ENCODE results near the gene FGF3.

FGF3 gene

GRCh38 chr11:69818603-69819441, at the start of gene FGF3:
FGF3 (minus strand) TSS chr11:69819416; CDS start chr11:69818933, 483 bp downstream.
- Histone ChIP-seq H3K9ac (ENCODE audit: low read length) (no peak within 1 kb of the TSS), H3K4me3 (ENCODE audit: low read length) (no peak within 1 kb of the TSS), H3K36me3 (ENCODE audit: control insufficient read depth, insufficient read depth, low read length, severe bottlenecking) (no peaks in the 10 kb centered on the region), H3K4me1 (ENCODE audit: control insufficient read depth, insufficient read depth, low read length) (no peaks in the 10 kb centered on the region), H3K27me3 (replicated peaks; ENCODE audit: control insufficient read depth, insufficient read depth, low read length) (peaks cover 63% of the 10 kb centered on the region), H3K9me3 (ENCODE audit: control insufficient read depth, low read length) (no peaks in the 10 kb centered on the region)
- DNase-seq (ENCODE audit: low read depth) = no peak

GRCh38 chr11:69868871-69869270, 49.7 kb upstream of the FGF3 start:
- H3K27me3 ChIP-seq (replicated peaks; ENCODE audit: control insufficient read depth, insufficient read depth, low read length) = peaks cover 40% of the 10 kb centered on the region
- no peak for DNase-seq (ENCODE audit: low read depth)
- no peaks in the 10 kb centered on the region for H3K9me3 ChIP-seq (ENCODE audit: control insufficient read depth, low read length)

DNA sequence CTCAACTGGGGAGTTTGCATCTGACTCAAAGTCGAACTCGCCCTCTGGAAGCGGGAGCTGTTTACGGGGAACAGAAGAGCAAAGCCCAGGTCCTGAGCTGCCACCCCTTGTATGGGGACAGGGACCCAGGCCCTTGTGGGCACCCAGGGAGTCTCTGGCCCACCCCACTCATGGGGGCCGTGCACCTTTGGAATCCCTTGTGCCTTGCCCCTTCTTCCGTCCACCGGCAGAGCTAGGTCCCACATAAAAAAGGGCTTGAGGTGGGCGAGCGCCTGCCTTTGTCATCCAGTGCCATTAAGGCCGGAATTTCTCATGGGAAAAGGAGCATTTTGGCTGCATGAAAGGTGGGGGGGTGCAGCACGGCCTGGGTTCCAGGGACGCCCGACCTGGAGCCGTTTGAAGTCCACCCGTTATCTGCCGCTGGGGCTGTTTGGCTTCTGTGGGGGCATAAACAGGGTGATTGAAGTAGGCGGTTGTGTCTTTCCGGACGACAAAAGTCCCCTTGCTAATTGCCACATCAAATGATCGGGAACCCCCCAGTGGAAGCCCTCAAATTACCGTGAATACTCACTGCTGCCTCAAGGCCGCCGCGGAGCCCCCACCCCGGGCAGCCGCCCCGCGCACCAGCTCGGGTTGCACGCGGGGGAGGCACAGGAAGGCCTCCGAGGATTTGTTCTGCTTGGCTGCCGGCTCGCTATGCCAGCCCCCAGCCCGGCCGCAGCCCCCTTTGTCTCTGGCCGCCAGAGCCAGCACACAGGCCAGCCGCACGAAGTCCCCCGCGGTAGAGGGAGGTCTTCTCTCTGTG, 49.0 kb upstream of the FGF3 start:
- H3K36me3 ChIP-seq (ENCODE audit: control insufficient read depth, insufficient read depth, low read length, severe bottlenecking) = no peaks in the 10 kb centered on the region
- H3K9me3 ChIP-seq (ENCODE audit: control insufficient read depth, low read length) = no peaks in the 10 kb centered on the region
- no peak overlapping the region for H3K9ac ChIP-seq (ENCODE audit: low read length)
- H3K4me1 ChIP-seq (ENCODE audit: control insufficient read depth, insufficient read depth, low read length) = no peaks in the 10 kb centered on the region
- H3K4me3 ChIP-seq (ENCODE audit: low read length) = no peak overlapping the region
- DNase-seq (ENCODE audit: low read depth) = no peak
- H3K27me3 ChIP-seq (replicated peaks; ENCODE audit: control insufficient read depth, insufficient read depth, low read length) = peaks cover 36% of the 10 kb centered on the region

More at GRCh38 chr11:69868871-69869270, 49.7 kb upstream of the FGF3 start:
- Histone ChIP-seq H3K4me3 (ENCODE audit: low read length) (no peak overlapping the region), H3K9ac (ENCODE audit: low read length) (no peak overlapping the region), H3K36me3 (ENCODE audit: control insufficient read depth, insufficient read depth, low read length, severe bottlenecking) (no peaks in the 10 kb centered on the region), H3K4me1 (ENCODE audit: control insufficient read depth, insufficient read depth, low read length) (no peaks in the 10 kb centered on the region)

DNA sequence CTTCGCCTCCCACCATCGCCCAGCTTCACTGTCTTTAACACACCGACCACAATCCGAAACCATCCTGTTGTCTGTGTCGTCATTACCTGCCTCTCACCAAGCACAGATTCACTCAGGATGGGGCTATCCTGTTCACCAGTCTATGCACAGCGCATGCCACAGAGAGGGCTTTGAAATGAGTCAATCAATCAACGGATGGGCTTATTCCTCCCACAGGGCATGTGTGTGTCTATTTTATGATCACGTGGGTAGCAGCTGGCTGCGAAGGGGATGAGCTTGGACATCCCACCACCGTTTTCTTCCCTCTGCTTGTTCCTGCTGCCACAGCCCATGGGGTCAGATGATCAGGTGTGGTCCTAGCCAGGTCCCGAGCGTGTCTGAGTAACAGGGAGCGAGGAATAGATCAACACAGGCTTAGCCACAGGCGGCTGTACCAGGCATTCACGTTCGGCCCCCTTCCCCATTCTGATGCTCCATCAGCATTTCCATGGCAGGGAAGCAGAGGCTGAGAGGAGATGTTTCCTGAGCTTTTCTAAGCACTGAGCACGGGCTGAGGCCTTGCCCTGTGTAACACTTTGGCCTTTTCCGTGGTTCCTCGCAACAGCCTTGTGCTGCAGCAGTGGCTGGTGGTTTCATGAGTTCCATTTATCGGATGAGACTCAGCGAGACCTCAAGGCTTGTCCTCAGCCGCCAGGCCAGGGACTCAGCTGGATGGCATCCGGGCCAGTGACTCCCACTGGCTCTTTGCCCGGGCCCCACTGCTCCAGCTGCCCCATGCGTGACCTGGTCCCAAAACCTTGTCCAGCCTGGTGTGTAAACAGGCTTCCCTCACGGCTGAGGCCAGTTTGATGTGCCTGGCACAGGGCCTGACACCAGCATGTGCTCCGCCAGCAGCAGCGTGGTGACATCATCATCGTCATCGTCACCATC, 48.1 kb upstream of the FGF3 start:
- Histone ChIP-seq H3K4me1 (ENCODE audit: control insufficient read depth, insufficient read depth, low read length) (no peaks in the 10 kb centered on the region), H3K27me3 (replicated peaks; ENCODE audit: control insufficient read depth, insufficient read depth, low read length) (peaks cover 36% of the 10 kb centered on the region), H3K9ac (ENCODE audit: low read length) (no peak overlapping the region), H3K36me3 (ENCODE audit: control insufficient read depth, insufficient read depth, low read length, severe bottlenecking) (no peaks in the 10 kb centered on the region), H3K9me3 (ENCODE audit: control insufficient read depth, low read length) (no peaks in the 10 kb centered on the region), H3K4me3 (ENCODE audit: low read length) (no peak overlapping the region)
- DNase-seq (ENCODE audit: low read depth) = no peak

- no peak overlapping the region for H3K4me3 ChIP-seq (ENCODE audit: low read length)
- no peak overlapping the region for H3K9ac ChIP-seq (ENCODE audit: low read length)
- peaks cover 42% of the 10 kb centered on the region for H3K27me3 ChIP-seq (replicated peaks; ENCODE audit: control insufficient read depth, insufficient read depth, low read length)
- no peaks in the 10 kb centered on the region for H3K4me1 ChIP-seq (ENCODE audit: control insufficient read depth, insufficient read depth, low read length)
- no peaks in the 10 kb centered on the region for H3K9me3 ChIP-seq (ENCODE audit: control insufficient read depth, low read length)
- no peak for DNase-seq (ENCODE audit: low read depth)
- H3K36me3 ChIP-seq (ENCODE audit: control insufficient read depth, insufficient read depth, low read length, severe bottlenecking) = no peaks in the 10 kb centered on the region
Observed at GRCh38 chr11:69866648-69867047, 47.4 kb upstream of the FGF3 start.

DNA sequence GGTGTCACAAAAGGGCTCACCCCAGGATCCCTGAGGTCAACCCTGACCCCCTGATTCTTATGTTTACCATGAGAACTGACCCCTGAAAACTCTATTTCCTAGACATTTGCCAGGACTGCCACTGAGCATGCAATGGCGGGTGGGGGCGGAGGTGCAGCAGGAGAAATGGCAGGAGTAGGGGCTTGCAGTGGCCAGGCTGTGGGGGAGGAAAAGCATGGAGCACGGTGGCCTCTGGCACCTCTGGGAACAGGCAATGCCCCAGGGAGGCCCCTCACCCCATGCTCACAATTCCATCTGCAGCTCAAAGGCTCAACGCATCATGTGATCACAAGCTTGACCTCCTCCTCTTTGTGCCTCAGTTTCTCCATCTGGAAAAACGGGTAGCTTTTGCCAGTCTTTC, 46.5 kb upstream of the FGF3 start:
- Histone ChIP-seq H3K27me3 (replicated peaks; ENCODE audit: control insufficient read depth, insufficient read depth, low read length) (peaks cover 51% of the 10 kb centered on the region), H3K9ac (ENCODE audit: low read length) (no peak overlapping the region), H3K4me3 (ENCODE audit: low read length) (no peak overlapping the region), H3K36me3 (ENCODE audit: control insufficient read depth, insufficient read depth, low read length, severe bottlenecking) (no peaks in the 10 kb centered on the region), H3K4me1 (ENCODE audit: control insufficient read depth, insufficient read depth, low read length) (no peaks in the 10 kb centered on the region), H3K9me3 (ENCODE audit: control insufficient read depth, low read length) (no peaks in the 10 kb centered on the region)
- no peak for DNase-seq (ENCODE audit: low read depth)

GRCh38 chr11:69864686-69865661, 45.8 kb upstream of the FGF3 start:
- Histone ChIP-seq H3K36me3 (ENCODE audit: control insufficient read depth, insufficient read depth, low read length, severe bottlenecking) (no peaks in the 10 kb centered on the region), H3K27me3 (replicated peaks; ENCODE audit: control insufficient read depth, insufficient read depth, low read length) (peaks cover 57% of the 10 kb centered on the region), H3K9me3 (ENCODE audit: control insufficient read depth, low read length) (no peaks in the 10 kb centered on the region), H3K9ac (ENCODE audit: low read length) (no peak overlapping the region), H3K4me3 (ENCODE audit: low read length) (no peak overlapping the region), H3K4me1 (ENCODE audit: control insufficient read depth, insufficient read depth, low read length) (no peaks in the 10 kb centered on the region)
- DNase-seq (ENCODE audit: low read depth) = no peak

- DNase-seq (ENCODE audit: low read depth) = no peak
- Histone ChIP-seq H3K9me3 (ENCODE audit: control insufficient read depth, low read length) (no peaks in the 10 kb centered on the region), H3K27me3 (replicated peaks; ENCODE audit: control insufficient read depth, insufficient read depth, low read length) (peaks cover 69% of the 10 kb centered on the region), H3K36me3 (ENCODE audit: control insufficient read depth, insufficient read depth, low read length, severe bottlenecking) (no peaks in the 10 kb centered on the region), H3K4me3 (ENCODE audit: low read length) (no peak overlapping the region), H3K4me1 (ENCODE audit: control insufficient read depth, insufficient read depth, low read length) (no peaks in the 10 kb centered on the region), H3K9ac (ENCODE audit: low read length) (no peak overlapping the region)
Observed at GRCh38 chr11:69863544-69864200, 44.5 kb upstream of the FGF3 start.

- H3K27me3 ChIP-seq (replicated peaks; ENCODE audit: control insufficient read depth, insufficient read depth, low read length) = peaks cover 69% of the 10 kb centered on the region
- no peaks in the 10 kb centered on the region for H3K9me3 ChIP-seq (ENCODE audit: control insufficient read depth, low read length)
- no peaks in the 10 kb centered on the region for H3K36me3 ChIP-seq (ENCODE audit: control insufficient read depth, insufficient read depth, low read length, severe bottlenecking)
- no peak for DNase-seq (ENCODE audit: low read depth)
- no peaks in the 10 kb centered on the region for H3K4me1 ChIP-seq (ENCODE audit: control insufficient read depth, insufficient read depth, low read length)
- H3K9ac ChIP-seq (ENCODE audit: low read length) = no peak overlapping the region
- H3K4me3 ChIP-seq (ENCODE audit: low read length) = no peak overlapping the region
Observed at GRCh38 chr11:69862797-69863543, 43.8 kb upstream of the FGF3 start.
